ENCODE results near the gene GNB2. TPM values are rescaled to one million over a fixed set of nuclear protein-coding genes. Genes with fewer than 3 reads are reported as not detected.

The GNB2 gene
- total and polyA plus RNA-seq, 2 of the 13 experiments (the other 11 are each of a cell fraction or from before 2014, with no cell fraction given) = 48.3 to 67.1 TPM

GRCh38 chr7:100676501-100677306 is 3.2 kb downstream of the GNB2 start:
- ATAC-seq = no peak
- no peak overlapping the region for H2AFZ ChIP-seq (ENCODE audit: low read length)
- peaks cover 8% of the 10 kb centered on the region; the same call in 1 of the 2 replicates for H4K20me1 ChIP-seq (ENCODE audit: insufficient read depth, low read length)
- no peak overlapping the region for H3K4me3 ChIP-seq (replicated peaks in 1 of 3; ENCODE audit: insufficient read depth in 1 of 3, low read depth in 2 of 3, low read length in 3 of 3)
- ChIA-PET POLR2A (interaction anchor here (1.0 to 1.8 kb wide), 4 partner anchors 28 to 247 kb away, joined by 3 to 6 read pairs (median 3); partner anchors contain the start of genes MEPCE, MOSPD3 and POP7), CTCF (ENCODE audit: low intra/inter-chr PET ratio, low total read pairs) (no interaction called here)
- FAIRE-seq = no peak
- in situ Hi-C loops (cut with HindIII; ENCODE audit: extremely low pct_ligation_motif_present, low pct_unique_long_range_greater_than_20kb) = no loop called here
- DNase-seq (ENCODE audit: low spot score) = no peak
- no peak overlapping the region for H3K9ac ChIP-seq (ENCODE audit: insufficient read depth, low read depth, low read length)
- peaks cover 9% of the 10 kb centered on the region for H3K79me2 ChIP-seq (ENCODE audit: insufficient read depth, low read length)
- peaks cover 0 to 4% of the 10 kb centered on the region in 2 experiments; a peak in 2 of 5 replicates for H3K27me3 ChIP-seq (ENCODE audit: control insufficient read depth in 1 of 2, insufficient read depth in 2 of 2, low read length in 2 of 2)
- no TSS peak for BruUV-seq (replicated peaks)
- no peaks in the 10 kb centered on the region for H3K9me3 ChIP-seq (ENCODE audit: low read length)
- intact Hi-C loops (cut with micrococcal nuclease; ENCODE audit: unreplicated experiment) = no loop called here
- H3K4me2 ChIP-seq (ENCODE audit: low read depth, low read length) = no peak overlapping the region
- H3K4me1 ChIP-seq (ENCODE audit: insufficient read depth, low read length) = peaks cover 38% of the 10 kb centered on the region
- peaks cover 14 to 29% of the 10 kb centered on the region in 2 experiments; a peak in 4 of 5 replicates for H3K36me3 ChIP-seq (replicated peaks in 1 of 2; ENCODE audit: control insufficient read depth in 1 of 2, insufficient read depth in 2 of 2, low read length in 2 of 2)
- no peak overlapping the region for H3K27ac ChIP-seq (ENCODE audit: extremely low read length, insufficient read depth, low read length)
- WGBS (ENCODE audit: low lambda C conversion rate) = 93% methylated on average over 19 of the region's 23 CpGs
- TF ChIP-seq, protein P1, sequence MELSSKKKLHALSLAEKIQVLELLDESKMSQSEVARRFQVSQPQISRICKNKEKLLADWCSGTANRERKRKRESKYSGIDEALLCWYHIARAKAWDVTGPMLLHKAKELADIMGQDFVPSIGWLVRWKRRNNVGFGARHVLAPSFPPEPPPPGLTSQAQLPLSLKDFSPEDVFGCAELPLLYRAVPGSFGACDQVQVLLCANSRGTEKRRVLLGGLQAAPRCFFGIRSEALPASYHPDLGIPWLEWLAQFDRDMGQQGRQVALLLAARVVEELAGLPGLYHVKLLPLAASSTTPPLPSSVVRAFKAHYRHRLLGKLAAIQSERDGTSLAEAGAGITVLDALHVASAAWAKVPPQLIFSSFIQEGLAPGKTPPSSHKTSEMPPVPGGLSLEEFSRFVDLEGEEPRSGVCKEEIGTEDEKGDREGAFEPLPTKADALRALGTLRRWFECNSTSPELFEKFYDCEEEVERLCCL (CRISPR knock-in tag; IDR thresholded peaks at IDR 0.05; ENCODE audit: borderline replicate concordance) = no peak
- TF ChIP-seq, protein P2, sequence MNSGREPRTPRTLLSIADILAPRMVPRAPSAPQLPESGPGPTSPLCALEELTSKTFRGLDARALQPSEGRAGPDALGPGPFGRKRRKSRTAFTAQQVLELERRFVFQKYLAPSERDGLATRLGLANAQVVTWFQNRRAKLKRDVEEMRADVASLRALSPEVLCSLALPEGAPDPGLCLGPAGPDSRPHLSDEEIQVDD (CRISPR knock-in tag; IDR thresholded peaks at IDR 0.05; ENCODE audit: borderline replicate concordance) = no peak
- TF ChIP-seq SSRP1 (CRISPR knock-in tag; IDR thresholded peaks at IDR 0.05) (no peak), TFAP4 (IDR thresholded peaks at IDR 0.05; ENCODE audit: borderline replicate concordance, low read depth) (no peak), FIP1L1 (IDR thresholded peaks at IDR 0.05; ENCODE audit: borderline replicate concordance, insufficient read depth, low read depth, low read length) (no peak), POLR2A (IDR thresholded peaks at IDR 0.05; ENCODE audit: insufficient read depth in 1 of 2, low read depth in 2 of 2, low read length in 2 of 2) (0 out of 4 replicates have a peak, but pooled peaks of 1 of the 2 experiments have one; percentile 26), ZFP62 (CRISPR knock-in tag; IDR thresholded peaks at IDR 0.05) (no peak), RAD51 (IDR thresholded peaks at IDR 0.05; ENCODE audit: borderline replicate concordance) (no peak), MAFG (CRISPR knock-in tag; IDR thresholded peaks at IDR 0.05) (no peak), NR2F6 (IDR thresholded peaks at IDR 0.05) (no peak), NR2F6 (CRISPR knock-in tag; IDR thresholded peaks at IDR 0.05) (no peak), AKAP8 (CRISPR knock-in tag; IDR thresholded peaks at IDR 0.05) (no peak), ZBTB38 (CRISPR knock-in tag; IDR thresholded peaks at IDR 0.05) (0 out of 2 replicates have a peak, but pooled peaks have one; percentile 42), CREBL2 (CRISPR knock-in tag; IDR thresholded peaks at IDR 0.05; ENCODE audit: borderline replicate concordance) (no peak), SNAPC2 (CRISPR knock-in tag; IDR thresholded peaks at IDR 0.05) (no peak), ZNF24 (IDR thresholded peaks at IDR 0.05) (no peak)
- TF ChIP-seq, protein P3, sequence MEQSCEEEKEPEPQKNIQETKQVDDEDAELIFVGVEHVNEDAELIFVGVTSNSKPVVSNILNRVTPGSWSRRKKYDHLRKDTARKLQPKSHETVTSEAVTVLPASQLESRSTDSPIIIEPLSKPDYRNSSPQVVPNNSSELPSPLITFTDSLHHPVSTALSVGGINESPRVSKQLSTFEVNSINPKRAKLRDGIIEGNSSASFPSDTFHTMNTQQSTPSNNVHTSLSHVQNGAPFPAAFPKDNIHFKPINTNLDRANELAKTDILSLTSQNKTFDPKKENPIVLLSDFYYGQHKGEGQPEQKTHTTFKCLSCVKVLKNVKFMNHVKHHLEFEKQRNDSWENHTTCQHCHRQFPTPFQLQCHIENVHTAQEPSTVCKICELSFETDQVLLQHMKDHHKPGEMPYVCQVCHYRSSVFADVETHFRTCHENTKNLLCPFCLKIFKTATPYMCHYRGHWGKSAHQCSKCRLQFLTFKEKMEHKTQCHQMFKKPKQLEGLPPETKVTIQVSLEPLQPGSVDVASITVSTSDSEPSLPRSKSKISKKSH (CRISPR knock-in tag; IDR thresholded peaks at IDR 0.05; ENCODE audit: borderline replicate concordance) = no peak
- TF ChIP-seq, protein P4, sequence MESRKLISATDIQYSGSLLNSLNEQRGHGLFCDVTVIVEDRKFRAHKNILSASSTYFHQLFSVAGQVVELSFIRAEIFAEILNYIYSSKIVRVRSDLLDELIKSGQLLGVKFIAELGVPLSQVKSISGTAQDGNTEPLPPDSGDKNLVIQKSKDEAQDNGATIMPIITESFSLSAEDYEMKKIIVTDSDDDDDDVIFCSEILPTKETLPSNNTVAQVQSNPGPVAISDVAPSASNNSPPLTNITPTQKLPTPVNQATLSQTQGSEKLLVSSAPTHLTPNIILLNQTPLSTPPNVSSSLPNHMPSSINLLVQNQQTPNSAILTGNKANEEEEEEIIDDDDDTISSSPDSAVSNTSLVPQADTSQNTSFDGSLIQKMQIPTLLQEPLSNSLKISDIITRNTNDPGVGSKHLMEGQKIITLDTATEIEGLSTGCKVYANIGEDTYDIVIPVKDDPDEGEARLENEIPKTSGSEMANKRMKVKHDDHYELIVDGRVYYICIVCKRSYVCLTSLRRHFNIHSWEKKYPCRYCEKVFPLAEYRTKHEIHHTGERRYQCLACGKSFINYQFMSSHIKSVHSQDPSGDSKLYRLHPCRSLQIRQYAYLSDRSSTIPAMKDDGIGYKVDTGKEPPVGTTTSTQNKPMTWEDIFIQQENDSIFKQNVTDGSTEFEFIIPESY (CRISPR knock-in tag; IDR thresholded peaks at IDR 0.05) = peak; percentile 26; the same call in 1 of the 2 replicates
